ENCODE results near the gene PER1.

GRCh38 chr17:8148560-8148959 lies 3.6 kb downstream of the PER1 start:
- TF ChIP-seq FOXM1 (IDR thresholded peaks at IDR 0.05; ENCODE audit: borderline replicate concordance) (no peak), ELF4 (IDR thresholded peaks at IDR 0.05) (no peak), L3MBTL2 (conservative IDR thresholded peaks at IDR 0.05) (no peak), SP1 (IDR thresholded peaks at IDR 0.05) (no peak), FOXK2 (IDR thresholded peaks at IDR 0.05) (no peak), BHLHE40 (IDR thresholded peaks at IDR 0.05; ENCODE audit: borderline replicate concordance) (no peak), ARNT (IDR thresholded peaks at IDR 0.05) (no peak), HDGF (IDR thresholded peaks at IDR 0.05; ENCODE audit: borderline replicate concordance) (no peak)
